Karpas-422 (cell line): ENCODE measurements around the gene SLC25A31. TPM values are rescaled to one million over a fixed set of nuclear protein-coding genes. Genes with fewer than 3 reads are reported as not detected.

Source experiments
- DNase-seq: peaks from one replicate; pipeline ENCODE4 v3.0.0-alpha.2; 2015
- H2AFZ ChIP-seq: fragments of 200-600 bp; sonication (generic); 2 replicates; pipeline ENCODE4 v1.6.1; 2014; ENCODE audit warnings: antibody characterized with exemption, low read length, mixed read lengths
- H3K27ac ChIP-seq: fragments of 200-600 bp; sonication (generic); 2 replicates; pipeline ENCODE4 v1.5.1; 2014; ENCODE audit warnings: mild to moderate bottlenecking, low read length, moderate library complexity
- H3K27me3 ChIP-seq: fragments of 200-600 bp; sonication (generic); 2 replicates; pipeline ENCODE4 v1.6.1; 2014; ENCODE audit warnings: low read length, mixed read lengths
- H3K36me3 ChIP-seq: fragments of 200-600 bp; sonication (generic); 2 replicates; pipeline ENCODE4 v1.6.1; 2014; ENCODE audit warnings: low read length, mixed read lengths; ENCODE audit not compliant: insufficient read depth
- H3K4me1 ChIP-seq: fragments of 200-600 bp; sonication (generic); 2 replicates; pipeline ENCODE4 v1.6.1; 2014; ENCODE audit warnings: mild to moderate bottlenecking, low read length, mixed read lengths
- H3K4me2 ChIP-seq: fragments of 200-600 bp; sonication (generic); 2 replicates; pipeline ENCODE4 v1.6.1; 2014; ENCODE audit warnings: low read length, low read depth, mild to moderate bottlenecking; ENCODE audit not compliant: poor library complexity, severe bottlenecking
- H3K4me3 ChIP-seq: fragments of 200-600 bp; sonication (generic); 2 replicates; pipeline ENCODE4 v1.5.1; 2014; ENCODE audit warnings: mild to moderate bottlenecking, antibody characterized with exemption, low read length, mixed read lengths
- H3K79me2 ChIP-seq: fragments of 200-600 bp; sonication (generic); 2 replicates; pipeline ENCODE4 v1.6.1; 2014; ENCODE audit warnings: mild to moderate bottlenecking, low read length, mixed read lengths
- H3K9ac ChIP-seq: fragments of 200-600 bp; sonication (generic); 2 replicates; pipeline ENCODE4 v1.6.0; 2014; ENCODE audit warnings: low read length
- H3K9me2 ChIP-seq: fragments of 200-600 bp; sonication (generic), shearing (Covaris generic); replicated peaks from 2 replicates; pipeline ENCODE4 v1.6.0; 2014; ENCODE audit warnings: mild to moderate bottlenecking, low read length, moderate library complexity; ENCODE audit not compliant: insufficient read depth
- H3K9me3 ChIP-seq: fragments of 300-700, 200-600 bp; sonication (generic); 2 replicates; pipeline ENCODE4 v1.6.1; 2014; ENCODE audit warnings: low read length, mixed read lengths
- H4K20me1 ChIP-seq: fragments of 200-600 bp; sonication (generic); 2 replicates; pipeline ENCODE4 v1.6.1; 2014; ENCODE audit warnings: mild to moderate bottlenecking, antibody characterized with exemption, low read length, low read depth; ENCODE audit not compliant: insufficient read depth
- total RNA-seq: library from RNA; depleted of rRNA; stranded (reverse); fragments of >200 nt; shearing (Covaris generic); gene quantifications from 2 replicates; pipeline ENCODE4 v1.2.3, GENCODE V29; 2014; ENCODE audit warnings: low replicate concordance

The SLC25A31 gene
- total RNA-seq, 1 experiment from 2014 or later: not detected

DNA sequence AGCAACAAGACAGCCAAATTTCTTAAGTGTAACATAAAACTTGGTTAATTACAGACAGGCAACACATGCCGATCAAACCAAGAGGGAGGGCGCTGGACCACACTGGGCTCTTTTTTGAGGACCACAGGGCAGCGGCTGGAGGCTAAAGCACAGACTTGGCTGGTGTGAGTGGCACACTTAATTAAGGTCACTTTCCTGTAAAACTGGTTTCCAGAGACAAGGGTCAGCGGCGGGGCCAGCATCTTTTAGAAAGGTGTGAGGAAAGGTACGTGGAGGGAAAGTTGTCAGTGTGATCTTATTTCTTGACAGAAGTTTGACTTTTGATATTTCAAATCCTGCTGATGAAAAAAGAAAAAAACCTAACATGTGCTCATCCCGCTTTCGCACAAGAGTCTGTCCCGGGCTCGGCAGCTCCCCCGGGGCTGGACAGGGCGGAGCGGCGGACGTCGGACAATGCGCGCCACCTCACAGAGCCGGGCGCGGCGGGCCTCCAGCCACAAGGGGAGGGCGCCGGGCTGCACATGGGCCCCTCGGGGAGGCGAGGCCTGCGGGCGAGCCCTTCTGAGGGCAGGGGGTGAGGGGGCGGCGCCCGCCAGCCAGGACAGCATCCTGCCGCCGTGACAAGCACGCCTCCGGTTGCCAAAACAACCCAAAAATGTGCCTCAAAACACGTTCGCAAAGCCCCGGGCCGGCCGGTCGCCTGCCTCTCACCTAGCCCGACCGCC, 51.3 kb downstream of the SLC25A31 start:
- DNase-seq: no peak
- Histone ChIP-seq H3K9ac (peak overlapping the region; percentile 71), H3K4me1 (peaks cover 26% of the 10 kb centered on the region), H4K20me1 (no peaks in the 10 kb centered on the region), H3K36me3 (no peaks in the 10 kb centered on the region), H3K9me3 (no peaks in the 10 kb centered on the region), H3K4me3 (peak overlapping the region; percentile 79), H3K4me2 (peak overlapping the region; percentile 96), H3K79me2 (no peaks in the 10 kb centered on the region), H3K9me2 (no peaks in the 10 kb centered on the region), H2AFZ (peak overlapping the region; percentile 91; the same call in 1 of the 2 replicates), H3K27me3 (no peaks in the 10 kb centered on the region; the same call in 1 of the 2 replicates), H3K27ac (no peak overlapping the region)

DNA sequence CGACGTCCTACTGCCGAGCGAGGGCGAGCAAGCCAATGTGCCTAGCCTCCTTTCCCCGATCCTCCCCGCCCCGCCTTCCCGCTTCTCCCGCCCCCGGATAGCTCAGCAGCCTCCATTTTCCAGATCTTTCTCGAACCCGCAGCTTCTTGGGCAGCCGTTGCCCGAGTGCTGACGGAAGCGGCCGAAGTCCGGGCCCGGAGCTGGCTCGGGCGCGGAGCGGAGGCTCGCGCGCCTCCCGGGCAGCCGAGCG, 51.8 kb downstream of the SLC25A31 start:
- peak; percentile 89 for DNase-seq
- Histone ChIP-seq H3K79me2 (no peaks in the 10 kb centered on the region), H3K27me3 (no peaks in the 10 kb centered on the region; the same call in 1 of the 2 replicates), H3K4me1 (peaks cover 26% of the 10 kb centered on the region), H3K4me2 (peak overlapping the region; percentile 96), H4K20me1 (no peaks in the 10 kb centered on the region), H2AFZ (peak overlapping the region; percentile 91; the same call in 1 of the 2 replicates), H3K4me3 (peak overlapping the region; percentile 79), H3K9me3 (no peaks in the 10 kb centered on the region), H3K36me3 (no peaks in the 10 kb centered on the region), H3K9ac (peak overlapping the region; percentile 71), H3K27ac (no peak overlapping the region), H3K9me2 (no peaks in the 10 kb centered on the region)

DNA sequence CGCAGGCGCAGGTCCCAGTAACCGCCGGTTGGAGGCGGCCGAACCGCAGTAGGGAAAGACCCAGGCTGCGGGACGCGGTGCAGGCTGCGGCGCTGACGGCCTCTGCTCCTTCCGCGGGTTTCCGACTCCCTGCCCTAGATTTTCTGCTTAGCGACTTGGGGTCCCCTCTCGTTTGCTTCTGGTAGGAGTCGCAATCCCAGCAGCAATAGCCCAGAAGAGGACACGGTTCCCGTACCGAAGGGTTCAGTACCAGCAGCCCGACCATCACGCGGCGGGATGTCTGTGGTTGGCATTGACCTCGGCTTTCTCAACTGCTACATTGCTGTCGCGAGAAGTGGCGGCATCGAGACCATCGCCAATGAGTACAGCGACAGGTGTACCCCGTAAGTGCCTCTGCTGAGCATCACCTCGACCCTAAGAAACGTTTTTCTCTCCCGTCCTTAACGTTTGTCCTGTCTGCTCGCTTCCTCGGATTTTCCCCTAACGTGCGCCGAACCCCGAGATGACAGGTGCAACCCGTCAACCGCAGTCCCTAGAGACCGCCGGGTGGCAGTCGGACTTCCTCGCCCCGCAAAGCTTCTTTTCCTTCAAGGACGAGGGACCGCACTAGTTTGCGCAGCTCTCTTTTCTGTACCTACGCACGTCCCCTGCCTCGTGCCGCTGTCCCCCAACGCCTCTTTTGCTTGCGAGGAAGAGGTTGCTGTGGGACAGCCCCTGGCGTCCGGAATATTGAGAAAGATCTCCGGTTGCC, 52.2 kb downstream of the SLC25A31 start, which contains the start of gene HSPA4L:
HSPA4L (plus strand) TSS at position 48 of the 751 bp plus-strand sequence; CDS start at position 277, 229 bp downstream.
- peak within 1 kb of the TSS; percentile 79 for H3K4me3 ChIP-seq
- no peak within 1 kb of the TSS for H3K27ac ChIP-seq
- DNase-seq: peak; percentile 74
- H3K79me2 ChIP-seq: no peaks in the 10 kb centered on the region
- peak within 1 kb of the TSS; percentile 96 for H3K4me2 ChIP-seq
- no peaks in the 10 kb centered on the region for H4K20me1 ChIP-seq
- H3K9me2 ChIP-seq: no peaks in the 10 kb centered on the region
- peaks cover 26% of the 10 kb centered on the region for H3K4me1 ChIP-seq
- peak within 1 kb of the TSS; percentile 91 for H2AFZ ChIP-seq
- no peaks in the 10 kb centered on the region for H3K9me3 ChIP-seq
- H3K9ac ChIP-seq: peak within 1 kb of the TSS; percentile 71
- H3K27me3 ChIP-seq: no peaks in the 10 kb centered on the region; the same call in 1 of the 2 replicates
- H3K36me3 ChIP-seq: no peaks in the 10 kb centered on the region

DNA sequence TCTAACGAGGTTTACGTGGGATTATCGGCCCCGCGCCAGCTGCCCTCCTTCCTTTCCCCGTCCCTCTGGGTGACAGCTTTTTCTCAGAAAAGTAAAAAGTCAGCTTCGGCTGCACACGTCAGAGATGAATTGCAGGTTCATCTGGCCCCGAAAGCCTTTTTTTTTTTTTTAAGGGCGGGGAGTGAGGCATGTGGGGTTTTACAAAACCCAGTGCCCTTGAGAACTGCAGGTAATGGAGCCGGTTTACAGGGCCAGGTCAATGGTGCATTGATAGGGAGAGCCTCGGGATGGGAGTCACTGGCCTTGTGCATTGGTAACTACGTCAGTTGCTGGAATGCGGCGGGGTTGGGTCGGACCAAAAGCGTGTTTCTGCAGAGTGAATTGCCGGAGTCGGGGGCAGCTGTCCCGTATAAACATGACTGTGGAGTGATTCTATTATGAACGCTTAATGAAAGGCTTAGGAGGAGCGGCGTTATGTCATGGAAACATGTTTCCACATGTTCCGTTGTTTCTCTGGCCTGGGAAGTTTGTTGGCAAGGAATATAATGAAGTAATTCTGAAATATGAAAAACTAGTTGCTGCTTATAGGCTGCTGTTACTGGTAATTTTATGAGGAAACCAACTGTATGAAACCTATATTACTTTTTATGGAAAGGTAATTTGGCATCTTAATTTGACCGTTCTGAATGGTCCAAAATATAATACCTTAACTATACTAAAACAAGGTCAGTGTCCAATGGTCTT, 53.0 kb downstream of the SLC25A31 start:
- no peak for DNase-seq
- no peaks in the 10 kb centered on the region for H4K20me1 ChIP-seq
- peaks cover 21% of the 10 kb centered on the region for H3K4me1 ChIP-seq
- H2AFZ ChIP-seq: peak overlapping the region; percentile 91
- peak overlapping the region; percentile 71 for H3K9ac ChIP-seq
- no peaks in the 10 kb centered on the region; the same call in 1 of the 2 replicates for H3K27me3 ChIP-seq
- no peaks in the 10 kb centered on the region for H3K36me3 ChIP-seq
- peak overlapping the region; percentile 96 for H3K4me2 ChIP-seq
- H3K79me2 ChIP-seq: no peaks in the 10 kb centered on the region
- H3K9me3 ChIP-seq: no peaks in the 10 kb centered on the region
- H3K4me3 ChIP-seq: peak overlapping the region; percentile 79
- no peak overlapping the region for H3K27ac ChIP-seq
- no peaks in the 10 kb centered on the region for H3K9me2 ChIP-seq

DNA sequence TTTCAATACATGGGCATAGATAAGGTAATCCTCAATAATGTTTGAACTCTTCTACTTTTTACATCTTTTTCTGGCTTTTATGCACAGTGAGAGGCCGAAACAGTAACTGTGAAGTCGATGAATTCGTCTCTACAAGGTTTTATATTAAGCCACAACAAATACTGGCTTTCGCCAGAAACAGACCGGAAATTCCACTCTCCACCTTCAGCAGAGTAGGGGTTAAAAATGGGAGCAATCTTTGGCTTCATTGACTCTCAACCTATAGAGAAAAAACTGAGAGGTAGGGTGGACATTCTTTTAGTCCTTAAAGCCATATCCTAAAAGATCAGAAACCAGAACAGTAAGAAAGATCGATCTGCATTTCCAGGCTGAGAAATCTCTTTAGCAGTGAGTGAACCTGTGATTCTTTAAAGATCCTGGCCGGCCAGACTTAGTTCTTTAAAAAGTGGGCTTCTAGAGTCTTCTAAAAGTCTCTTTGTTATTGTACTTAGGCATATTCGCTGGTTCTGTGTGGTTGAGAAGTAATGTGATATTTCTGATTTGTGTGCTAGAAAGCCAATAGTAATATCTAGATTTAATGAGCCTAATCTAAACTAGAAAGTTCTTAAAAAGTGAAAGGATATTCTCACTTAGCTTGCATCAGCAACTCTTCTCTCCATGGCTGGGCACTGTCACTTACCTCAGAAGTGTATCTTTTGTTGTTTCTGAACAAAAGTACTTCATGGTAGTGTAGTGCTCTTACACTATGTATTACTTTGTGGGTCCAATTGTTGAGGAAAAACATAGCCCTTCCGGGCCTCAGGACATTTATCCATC, 54.0 kb downstream of the SLC25A31 start:
- H3K9ac ChIP-seq: no peak overlapping the region

DNA sequence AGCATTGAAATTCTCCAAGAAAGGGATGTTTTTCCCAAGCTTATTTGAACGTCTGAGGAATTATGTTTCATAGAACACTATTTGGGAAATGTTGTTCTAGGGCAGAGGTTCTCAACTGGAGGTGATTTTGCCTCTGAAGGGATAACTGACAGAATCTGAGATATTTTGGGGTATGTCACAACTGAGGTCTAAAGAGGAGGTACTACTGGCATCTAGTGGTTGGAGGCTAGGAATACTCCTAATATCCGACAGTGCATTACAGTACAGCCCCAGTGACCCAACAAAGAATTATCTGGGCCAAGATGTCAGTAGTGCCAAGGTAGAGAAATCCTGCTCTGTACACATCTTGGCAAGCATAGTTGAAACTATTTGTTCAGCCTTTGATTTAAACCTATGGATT, 58.3 kb downstream of the SLC25A31 start:
- no peaks in the 10 kb centered on the region for H3K36me3 ChIP-seq
- H3K4me3 ChIP-seq: no peak overlapping the region
- no peak overlapping the region for H3K9ac ChIP-seq
- H3K27ac ChIP-seq: no peak overlapping the region
- H3K9me3 ChIP-seq: no peaks in the 10 kb centered on the region
- H3K4me2 ChIP-seq: no peak overlapping the region
- no peak overlapping the region for H2AFZ ChIP-seq
- H3K9me2 ChIP-seq: no peaks in the 10 kb centered on the region
- H4K20me1 ChIP-seq: no peaks in the 10 kb centered on the region
- H3K27me3 ChIP-seq: no peaks in the 10 kb centered on the region
- H3K79me2 ChIP-seq: no peaks in the 10 kb centered on the region
- H3K4me1 ChIP-seq: no peaks in the 10 kb centered on the region
- peak; percentile 81 for DNase-seq

More for the DNA sequence above, 54.0 kb downstream of the SLC25A31 start:
- Histone ChIP-seq H4K20me1 (no peaks in the 10 kb centered on the region), H3K27me3 (no peaks in the 10 kb centered on the region; the same call in 1 of the 2 replicates), H3K4me1 (peaks cover 21% of the 10 kb centered on the region), H3K4me3 (no peak overlapping the region), H3K9me2 (no peaks in the 10 kb centered on the region), H3K79me2 (no peaks in the 10 kb centered on the region), H3K9me3 (no peaks in the 10 kb centered on the region), H3K27ac (no peak overlapping the region), H2AFZ (no peak overlapping the region), H3K4me2 (peak overlapping the region; percentile 7), H3K36me3 (no peaks in the 10 kb centered on the region)
- DNase-seq: no peak

DNA sequence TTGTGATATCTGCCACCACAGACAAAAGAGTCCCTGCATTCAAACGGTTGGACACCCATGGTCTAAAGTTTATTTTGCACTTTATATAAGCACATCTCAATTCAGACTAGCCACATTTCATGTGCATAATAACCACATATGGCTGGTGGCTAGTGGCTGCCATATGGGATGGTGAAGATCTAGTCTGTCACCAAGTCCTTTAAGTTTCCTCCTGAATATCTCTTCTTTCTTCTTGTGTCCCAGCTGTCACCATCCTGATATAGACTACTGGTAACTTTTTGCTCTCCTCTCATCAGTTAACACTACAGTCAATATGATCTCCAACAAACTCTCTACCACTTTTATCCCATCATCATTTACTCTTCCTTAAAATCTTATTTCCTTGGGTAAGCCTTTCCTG, 61.2 kb downstream of the SLC25A31 start:
- Histone ChIP-seq H3K79me2 (no peaks in the 10 kb centered on the region), H3K36me3 (no peaks in the 10 kb centered on the region)

More for the DNA sequence above, 61.2 kb downstream of the SLC25A31 start:
- Histone ChIP-seq H3K4me3 (no peak overlapping the region), H3K4me2 (no peak overlapping the region), H4K20me1 (no peaks in the 10 kb centered on the region), H3K9me2 (no peaks in the 10 kb centered on the region), H3K4me1 (no peaks in the 10 kb centered on the region), H3K9me3 (no peaks in the 10 kb centered on the region), H3K27me3 (no peaks in the 10 kb centered on the region), H3K9ac (no peak overlapping the region), H2AFZ (no peak overlapping the region), H3K27ac (no peak overlapping the region)
- DNase-seq: no peak
